HL-60 (cell line): ENCODE data around the gene MASP2.
"Not testable (repeated sequence)": the region's sequence is repeated elsewhere in the genome, so short reads cannot be mapped to it uniquely, and the experiment has no call there.

Experiments used
- CTCF ChIP-seq: IDR thresholded peaks from one replicate; pipeline ENCODE4 v1.5.1; 2011; ENCODE audit warnings: low read length, control low read depth, inconsistent platforms; ENCODE audit not compliant: insufficient read depth
- REST ChIP-seq: IDR thresholded peaks from 2 replicates; pipeline ENCODE4 v1.6.1; 2012; ENCODE audit warnings: low read depth; ENCODE audit not compliant: insufficient replicate concordance

- TF ChIP-seq CTCF, REST: not testable (repeated sequence)
Measured at GRCh38 chr1:11037019-11037739, 9.9 kb downstream of the MASP2 start.
